Sigmoid colon (tissue), 7 donors: Measurements from ENCODE around the gene NOC2L. TPM values are rescaled to one million over a fixed set of nuclear protein-coding genes. Genes with fewer than 3 reads are reported as not detected.

Source experiments
- DNase-seq: peaks from one replicate; pipeline ENCODE4 v3.0.0-alpha.2; 2019
- H3K27ac ChIP-seq, 4 donors: fragments of 200-600 bp; sonication (generic); one replicate each; pipeline ENCODE4 v1.5.1; 2016 to 2019; ENCODE audit warnings: mild to moderate bottlenecking in 1 of 4
- H3K27me3 ChIP-seq, 3 donors: fragments of 200-600 bp; sonication (generic); one replicate each; pipeline ENCODE4 v1.5.1; 2019; ENCODE audit warnings: mild to moderate bottlenecking in 1 of 3
- H3K36me3 ChIP-seq, 4 donors: fragments of 200-600 bp; sonication (generic); one replicate each; pipeline ENCODE4 v1.5.1; 2016 to 2019
- H3K4me1 ChIP-seq, 4 donors: fragments of 200-600 bp; sonication (generic); one replicate each; pipeline ENCODE4 v1.5.1; 2017 to 2019
- H3K4me3 ChIP-seq, 4 donors: fragments of 200-600 bp; sonication (generic); one replicate each; pipeline ENCODE4 v1.5.1; 2017 to 2019; ENCODE audit warnings: mild to moderate bottlenecking in 2 of 4, moderate library complexity in 1 of 4
- H3K9me3 ChIP-seq, 4 donors: fragments of 200-600 bp in 3 of 4; sonication (generic) in 3 of 4; one replicate each; pipeline versions ENCODE4 v1.5.1 to v1.6.1; 2013 to 2019
- EP300 ChIP-seq, 4 donors: sonication (generic); formaldehyde crosslinking; IDR thresholded peaks; one replicate each; pipeline ENCODE4 v1.6.1; 2017; ENCODE audit warnings: antibody characterized with exemption in 4 of 4
- POLR2A ChIP-seq, 2 donors: fragments of 450-650 bp; IDR thresholded peaks; one replicate each; pipeline ENCODE4 v1.6.1; 2016; ENCODE audit warnings: antibody characterized with exemption in 2 of 2, mild to moderate bottlenecking in 2 of 2, moderate library complexity in 2 of 2
- POLR2AphosphoS5 ChIP-seq, 4 donors: sonication (generic); formaldehyde crosslinking; IDR thresholded peaks; one replicate each; pipeline ENCODE4 v1.6.1; 2017; ENCODE audit warnings: antibody characterized with exemption in 4 of 4
- WGBS, 2 donors: extraction: QIAGEN DNeasy Blood & Tissue Kit; methylation state at CpG; one replicate each; pipeline ENCODE4 v1.1.7; 2013; 5-methylcytosine and 5-hydroxymethylcytosine counted together
- intact Hi-C: fragments of 100-400 bp; cut with DNase I; formaldehyde crosslinking; loops from one replicate; pipeline ENCODE4 v1.15.1; 2023
- polyA plus RNA-seq, 3 donors: library from polyadenylated mRNA; stranded (reverse); fragments of 200-250 nt; gene quantifications; one replicate each; pipeline ENCODE4 v1.2.3, GENCODE V29; 2013
- total RNA-seq, 4 donors: library from RNA; depleted of rRNA; stranded (reverse); fragments of >200 nt; gene quantifications; one replicate each; pipeline ENCODE4 v1.1.0, GENCODE V29; 2016
- TF ChIP-seq, protein P1 (sequence below), 4 experiments: fragments of 450-650 bp in 3 of 4; fragments of 200-600 bp in 1 of 4; IDR thresholded peaks; one replicate each; pipeline ENCODE4 v1.5.1; 2016 to 2019; ENCODE audit warnings: antibody characterized with exemption in 4 of 4, mild to moderate bottlenecking in 3 of 4, moderate library complexity in 2 of 4
- donor health status: healthy with polysubstance abuse.
- donor health status: Bipolar disorder and iron deficiency.
- donor health status: healthy.

Gene NOC2L
- total and polyA plus RNA-seq, 7 donors, result 25.4 to 81.6 (median 27.1) TPM

DNA sequence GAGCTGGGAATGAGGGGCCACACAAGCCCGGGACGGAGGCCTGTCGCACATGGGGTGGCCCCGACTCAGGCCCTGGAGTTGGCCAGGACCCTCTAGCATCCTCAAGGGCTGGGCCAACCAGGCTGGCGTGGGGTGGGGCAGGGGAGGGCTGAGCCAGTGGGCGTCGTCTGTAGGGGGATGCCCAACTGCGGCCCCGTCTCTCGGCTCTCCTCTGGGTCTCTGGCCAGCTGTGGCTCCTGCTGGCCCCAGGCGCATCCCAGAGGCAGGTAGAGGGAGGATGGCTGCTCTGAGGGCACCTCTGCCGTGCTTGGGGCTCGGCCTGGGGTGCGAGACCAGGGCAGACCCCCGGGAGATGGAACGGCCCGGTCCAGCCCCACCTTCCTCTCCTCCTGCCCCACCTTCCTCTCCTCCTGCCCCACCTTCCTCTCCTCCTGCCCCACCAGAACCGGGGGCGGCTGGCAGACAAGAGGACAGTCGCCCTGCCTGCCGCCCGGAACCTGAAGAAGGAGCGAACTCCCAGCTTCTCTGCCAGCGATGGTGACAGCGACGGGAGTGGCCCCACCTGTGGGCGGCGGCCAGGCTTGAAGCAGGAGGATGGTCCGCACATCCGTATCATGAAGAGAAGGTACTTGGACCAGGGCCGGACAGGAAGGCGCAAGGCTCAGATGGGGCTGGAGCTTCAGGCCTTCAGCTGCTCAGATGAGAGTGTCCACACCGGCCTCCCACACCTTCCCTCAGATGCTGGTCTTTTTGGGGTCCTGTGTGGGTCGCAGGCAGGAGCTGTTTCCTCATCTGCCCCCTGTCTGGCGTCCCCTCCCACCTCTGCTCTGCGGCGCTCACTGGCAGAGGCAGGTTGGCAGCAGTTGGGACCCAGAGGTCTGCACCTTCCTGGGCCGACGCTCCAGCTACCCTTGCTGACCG lies 29.1 kb downstream of the NOC2L start:
- intact Hi-C loops, result no loop called here
- Histone ChIP-seq H3K36me3 (no peaks in the 10 kb centered on the region), H3K27me3 (peaks cover 21 to 69% (median 42%) of the 10 kb centered on the region in 3 donors), H3K27ac (no peak overlapping the region), H3K4me3 (no peak overlapping the region), H3K9me3 (no peaks in the 10 kb centered on the region), H3K4me1 (peaks cover 0 to 12% (median 11%) of the 10 kb centered on the region in 4 donors)
- TF ChIP-seq, protein P1, sequence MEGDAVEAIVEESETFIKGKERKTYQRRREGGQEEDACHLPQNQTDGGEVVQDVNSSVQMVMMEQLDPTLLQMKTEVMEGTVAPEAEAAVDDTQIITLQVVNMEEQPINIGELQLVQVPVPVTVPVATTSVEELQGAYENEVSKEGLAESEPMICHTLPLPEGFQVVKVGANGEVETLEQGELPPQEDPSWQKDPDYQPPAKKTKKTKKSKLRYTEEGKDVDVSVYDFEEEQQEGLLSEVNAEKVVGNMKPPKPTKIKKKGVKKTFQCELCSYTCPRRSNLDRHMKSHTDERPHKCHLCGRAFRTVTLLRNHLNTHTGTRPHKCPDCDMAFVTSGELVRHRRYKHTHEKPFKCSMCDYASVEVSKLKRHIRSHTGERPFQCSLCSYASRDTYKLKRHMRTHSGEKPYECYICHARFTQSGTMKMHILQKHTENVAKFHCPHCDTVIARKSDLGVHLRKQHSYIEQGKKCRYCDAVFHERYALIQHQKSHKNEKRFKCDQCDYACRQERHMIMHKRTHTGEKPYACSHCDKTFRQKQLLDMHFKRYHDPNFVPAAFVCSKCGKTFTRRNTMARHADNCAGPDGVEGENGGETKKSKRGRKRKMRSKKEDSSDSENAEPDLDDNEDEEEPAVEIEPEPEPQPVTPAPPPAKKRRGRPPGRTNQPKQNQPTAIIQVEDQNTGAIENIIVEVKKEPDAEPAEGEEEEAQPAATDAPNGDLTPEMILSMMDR (IDR thresholded peaks at IDR 0.05), result no peak
- WGBS, 2 donors, result 52 to 84% methylated on average over 40 of the region's 40 CpGs
- no peak for DNase-seq

DNA sequence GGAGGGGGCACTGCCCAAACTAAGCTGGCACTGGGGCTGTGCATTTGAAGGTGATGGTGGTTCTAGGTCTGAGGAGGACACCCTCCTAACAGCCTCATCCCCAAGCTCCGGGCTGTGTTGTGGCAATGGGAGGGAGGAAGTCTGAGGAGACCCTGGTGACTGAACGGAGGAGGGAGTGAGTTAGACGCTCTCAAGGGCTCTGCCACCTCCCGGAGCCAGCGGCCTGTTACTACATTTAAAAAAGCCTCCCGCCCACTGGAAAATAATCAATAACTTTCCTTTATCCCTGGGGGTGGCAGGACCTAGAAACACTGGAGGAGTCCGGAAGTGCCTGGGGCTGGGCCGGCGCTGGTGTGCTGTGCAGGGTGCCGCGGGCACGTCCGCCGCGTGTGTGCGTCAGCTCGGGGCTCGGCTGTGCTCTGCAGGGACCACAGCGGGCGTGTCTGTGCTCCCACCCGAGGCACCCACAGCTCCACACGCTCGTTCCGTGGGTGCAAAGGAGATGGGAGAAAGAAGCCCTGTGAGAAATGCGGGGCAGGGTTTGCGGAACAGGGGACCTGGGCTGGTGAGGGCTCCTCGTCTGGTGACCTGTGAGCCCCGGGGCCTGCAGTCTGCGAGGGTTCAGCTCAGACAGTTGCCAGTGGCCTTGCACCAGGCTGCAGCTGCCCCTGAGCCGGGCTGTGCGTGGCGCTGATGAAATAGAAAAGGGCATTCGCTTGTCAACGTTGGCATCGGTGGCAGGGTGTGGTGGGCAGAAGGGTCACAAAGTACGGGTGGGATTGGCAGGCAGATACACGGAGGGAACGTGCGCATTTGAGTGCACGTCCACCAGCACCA lies 30.0 kb downstream of the NOC2L start:
- peaks cover 26 to 76% (median 45%) of the 10 kb centered on the region in 3 donors for H3K27me3 ChIP-seq

DNA sequence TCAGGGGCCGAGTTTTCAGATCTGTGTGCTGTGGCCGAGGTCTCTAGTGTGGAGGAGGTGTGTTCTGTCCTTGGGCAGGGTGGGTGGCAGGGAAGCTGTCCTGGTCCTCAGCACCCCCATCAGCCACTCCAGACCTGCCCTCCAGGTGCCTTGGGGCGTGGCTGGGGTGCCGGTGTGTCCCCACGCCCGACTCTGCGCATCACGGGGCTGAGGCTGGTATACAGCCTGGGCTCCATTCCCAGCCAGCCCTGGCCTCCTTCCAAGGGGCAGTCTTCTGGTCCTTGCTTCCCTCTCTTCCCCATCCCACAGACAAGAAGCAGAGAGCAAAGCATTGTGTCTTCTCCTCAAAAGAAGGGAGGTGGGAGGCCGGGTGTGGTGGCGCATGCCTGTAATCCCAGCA lies 31.3 kb downstream of the NOC2L start:
- Histone ChIP-seq H3K9me3 (no peaks in the 10 kb centered on the region), H3K27me3 (peaks cover 26 to 76% (median 41%) of the 10 kb centered on the region in 3 donors), H3K27ac (no peak overlapping the region), H3K4me1 (peaks cover 2 to 32% (median 29%) of the 10 kb centered on the region in 4 donors), H3K36me3 (no peaks in the 10 kb centered on the region), H3K4me3 (no peak overlapping the region)
- no peak for DNase-seq
- intact Hi-C loops, result no loop called here
- TF ChIP-seq POLR2A (IDR thresholded peaks at IDR 0.05) (no peak), EP300 (IDR thresholded peaks at IDR 0.05) (no peak)
- WGBS, 2 donors, result 31 to 72% methylated on average over 10 of the region's 10 CpGs

More for the DNA sequence above, 30.0 kb downstream of the NOC2L start:
- 31 to 78% methylated on average over 40 of the region's 40 CpGs for WGBS, 2 donors
- DNase-seq, result no peak
- H3K4me3 ChIP-seq, result no peak overlapping the region
- peaks cover 2 to 21% (median 19%) of the 10 kb centered on the region in 4 donors for H3K4me1 ChIP-seq
- H3K9me3 ChIP-seq, result no peaks in the 10 kb centered on the region
- no peak overlapping the region for H3K27ac ChIP-seq
- TF ChIP-seq POLR2AphosphoS5 (IDR thresholded peaks at IDR 0.05) (no peak), POLR2A (IDR thresholded peaks at IDR 0.05) (no peak), EP300 (IDR thresholded peaks at IDR 0.05) (no peak)
- TF ChIP-seq, protein P1 (IDR thresholded peaks at IDR 0.05), result no peak
- no peaks in the 10 kb centered on the region for H3K36me3 ChIP-seq
- intact Hi-C loops, result no loop called here

DNA sequence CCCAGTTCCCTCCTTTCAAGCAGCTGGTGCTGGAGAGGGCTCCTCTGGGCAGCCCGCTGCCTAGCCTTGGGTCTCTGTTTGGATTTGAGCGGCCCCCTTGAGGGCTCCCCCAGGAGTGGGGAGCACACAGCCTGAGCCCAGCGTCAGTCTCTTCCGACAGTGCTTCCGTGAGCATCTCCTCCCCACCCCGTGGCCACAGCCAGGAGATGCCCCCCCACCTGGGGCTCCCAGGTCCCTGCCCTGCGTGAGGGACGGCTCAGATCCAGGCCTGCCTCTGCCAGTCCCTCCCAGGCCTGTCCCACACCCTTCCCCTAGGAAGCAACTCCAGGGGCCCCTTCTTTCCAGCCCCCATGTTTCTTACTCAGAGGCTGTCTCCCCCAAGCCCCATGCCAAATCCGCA lies 31.8 kb downstream of the NOC2L start:
- H3K27ac ChIP-seq, result no peak overlapping the region
- H3K36me3 ChIP-seq, result no peaks in the 10 kb centered on the region
- TF ChIP-seq POLR2A (IDR thresholded peaks at IDR 0.05) (no peak), POLR2AphosphoS5 (IDR thresholded peaks at IDR 0.05) (no peak), EP300 (IDR thresholded peaks at IDR 0.05) (no peak)
- TF ChIP-seq, protein P1 (IDR thresholded peaks at IDR 0.05), result no peak
- H3K9me3 ChIP-seq, result no peaks in the 10 kb centered on the region
- H3K4me1 ChIP-seq, result peaks cover 2 to 34% (median 29%) of the 10 kb centered on the region in 4 donors
- WGBS, 2 donors, result 23 to 72% methylated on average over 9 of the region's 9 CpGs
- no peak overlapping the region for H3K4me3 ChIP-seq
- peaks cover 26 to 77% (median 41%) of the 10 kb centered on the region in 3 donors for H3K27me3 ChIP-seq
- intact Hi-C loops, result no loop called here
- DNase-seq, result no peak
